PC-9 (cell line): ENCODE results near the gene DMRT1.

Source experiments
- CTCF ChIP-seq: fragments of 200-600 bp; sonication (generic); conservative IDR thresholded peaks from 2 replicates; pipeline ENCODE4 v1.6.1; 2017; ENCODE audit warnings: mixed run types, antibody characterized with exemption, mild to moderate bottlenecking, moderate library complexity
- EZH2 ChIP-seq: fragments of 200-600 bp; sonication (generic); IDR thresholded peaks from 2 replicates; pipeline ENCODE4 v1.8.0; 2017; ENCODE audit warnings: antibody characterized with exemption, low read depth

- TF ChIP-seq CTCF (no peak), EZH2 (no peak)
Observed at GRCh38 chr9:977838-978830, 136.6 kb downstream of the DMRT1 start.
